GM19468 (cell line): Measurements from ENCODE around the gene PODN.

Experiments
- ATAC-seq: cut with Tn5 transposase; IDR thresholded peaks from one replicate; pipeline ENCODE4 v1.9.1; 2021; ENCODE audit warnings: mild to moderate bottlenecking, moderate library complexity, moderate number of reproducible peaks; ENCODE audit not compliant: unreplicated experiment; ENCODE audit errors: extremely low read depth

Gene PODN

GRCh38 chr1:53086491-53087070, 24.6 kb downstream of the PODN start:
- ATAC-seq: no peak

DNA sequence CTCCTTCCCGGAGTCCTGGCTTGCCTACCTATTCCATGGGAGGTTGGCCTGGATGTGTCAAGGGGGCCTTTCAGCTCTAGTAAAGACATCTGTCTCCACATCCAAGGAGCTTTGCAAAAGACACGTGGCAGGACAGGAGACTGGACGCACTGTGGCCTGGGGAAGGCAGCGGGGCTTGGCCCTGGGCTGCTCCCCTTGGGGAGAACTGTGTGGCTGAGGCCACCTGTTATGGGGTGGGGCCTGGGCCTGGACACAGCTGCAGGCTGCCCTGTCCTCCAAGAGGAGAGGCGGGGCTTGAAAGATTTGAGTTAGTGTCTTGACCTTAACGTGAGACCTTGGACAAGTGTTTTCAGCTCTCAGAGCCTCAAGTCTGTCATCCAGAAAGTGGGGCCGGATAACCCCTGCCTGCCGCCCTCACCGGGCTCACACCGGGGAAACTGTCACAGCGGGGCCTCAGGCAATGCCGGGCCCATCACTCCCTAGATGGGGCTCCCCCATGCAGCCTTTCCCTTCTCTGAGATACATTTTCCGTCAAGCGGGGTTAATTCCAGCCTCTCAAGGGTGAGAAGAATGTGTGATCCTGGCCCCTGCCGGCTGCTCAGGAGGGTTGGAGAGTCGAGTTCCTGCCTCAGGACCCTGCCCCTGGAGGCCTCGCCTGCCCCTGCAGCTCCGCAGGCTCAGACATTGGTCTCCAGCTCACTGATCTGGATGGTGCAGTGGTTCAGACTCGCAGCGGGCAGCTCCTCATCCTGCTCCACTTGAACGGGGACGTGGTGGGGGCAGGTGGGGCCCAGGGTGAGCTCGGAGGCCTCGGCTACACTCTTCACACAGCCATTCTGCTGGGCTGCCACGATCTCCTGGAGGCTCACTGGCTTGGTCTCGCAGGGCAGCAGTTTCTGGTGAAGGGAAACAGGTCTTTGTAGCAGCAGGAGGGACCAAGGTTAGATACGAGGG, 25.6 kb downstream of the PODN start:
- no peak for ATAC-seq

DNA sequence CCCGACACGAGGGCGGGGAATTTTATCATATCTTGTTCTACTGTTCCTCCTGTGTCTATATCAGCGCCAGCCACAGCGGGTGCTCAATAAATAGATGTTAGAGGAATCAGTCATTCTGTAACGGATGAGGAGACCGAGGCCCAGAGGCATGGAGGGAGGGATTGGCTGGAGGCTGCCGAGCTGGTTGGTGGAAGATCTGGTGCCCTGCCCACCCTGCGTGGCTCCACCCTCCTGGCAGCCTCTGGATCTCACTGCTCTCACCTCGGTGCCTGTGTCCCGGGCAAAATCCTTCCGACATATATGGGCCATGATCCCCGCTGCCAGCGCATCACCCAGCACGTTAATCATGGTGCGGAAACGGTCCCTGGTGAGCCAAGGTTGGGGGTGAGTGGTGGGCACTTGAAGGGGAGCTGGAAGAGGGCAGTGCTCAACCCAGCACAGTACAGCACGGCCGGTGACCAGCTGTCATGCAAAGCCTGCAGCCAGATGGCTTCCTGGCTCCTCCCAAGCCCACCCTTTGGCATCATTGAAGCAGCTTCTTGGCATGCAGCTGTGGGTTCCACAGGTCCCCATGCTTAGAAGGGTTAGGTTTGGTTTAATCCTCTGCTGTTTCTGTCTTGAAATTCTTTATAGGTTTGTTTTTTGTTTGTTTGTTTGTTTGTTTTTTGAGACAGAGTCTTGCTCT, 26.7 kb downstream of the PODN start:
- no peak for ATAC-seq

GRCh38 chr1:53089478-53090226, 27.6 kb downstream of the PODN start:
- ATAC-seq: no peak

DNA sequence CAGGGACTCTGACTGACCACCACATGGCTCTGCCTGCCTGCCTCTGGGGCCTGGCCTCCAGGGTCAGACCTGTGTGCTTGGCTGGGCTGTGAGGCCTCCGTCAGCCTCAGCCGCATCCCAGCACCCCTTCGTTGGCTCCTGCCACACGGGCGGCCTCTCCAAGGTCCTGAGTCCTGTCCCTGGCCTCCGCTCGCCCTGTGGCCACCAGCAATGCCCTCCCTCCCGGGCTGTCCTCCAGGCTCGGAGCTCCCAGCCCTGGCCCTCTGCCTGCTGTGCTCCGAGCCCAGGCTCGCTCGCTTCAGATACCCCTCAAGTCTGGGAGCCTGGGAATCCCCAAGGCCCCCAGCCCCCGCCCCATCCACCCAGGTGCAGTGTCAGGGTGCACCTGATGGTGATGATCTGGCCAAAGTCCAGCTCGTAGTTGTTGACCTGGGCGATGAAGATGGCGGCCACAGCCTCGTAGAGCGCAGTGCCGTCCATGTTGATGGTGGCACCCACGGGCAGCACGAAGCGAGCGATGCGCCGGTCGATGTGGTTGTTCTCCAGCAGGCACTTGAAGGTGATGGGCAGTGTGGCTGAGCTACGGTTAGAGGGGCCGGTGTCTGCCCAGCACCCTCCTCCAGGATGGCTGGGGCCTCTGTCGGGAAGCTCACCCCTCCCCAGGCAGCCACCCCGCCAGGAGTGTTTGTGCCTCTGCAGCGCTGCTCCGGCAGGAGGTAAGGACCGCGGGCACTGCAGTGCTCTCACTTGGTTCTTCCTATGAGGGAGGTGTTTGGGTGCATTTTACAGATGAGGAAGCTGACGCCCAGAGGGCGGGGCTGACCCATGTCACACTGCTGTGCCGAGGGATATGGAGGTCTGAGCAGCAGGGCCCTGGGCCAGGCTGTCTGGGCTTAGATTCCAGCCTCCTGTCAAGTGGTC, 28.5 kb downstream of the PODN start:
- ATAC-seq: no peak

- ATAC-seq: no peak
Observed at GRCh38 chr1:53091841-53092645, 30.0 kb downstream of the PODN start.

DNA sequence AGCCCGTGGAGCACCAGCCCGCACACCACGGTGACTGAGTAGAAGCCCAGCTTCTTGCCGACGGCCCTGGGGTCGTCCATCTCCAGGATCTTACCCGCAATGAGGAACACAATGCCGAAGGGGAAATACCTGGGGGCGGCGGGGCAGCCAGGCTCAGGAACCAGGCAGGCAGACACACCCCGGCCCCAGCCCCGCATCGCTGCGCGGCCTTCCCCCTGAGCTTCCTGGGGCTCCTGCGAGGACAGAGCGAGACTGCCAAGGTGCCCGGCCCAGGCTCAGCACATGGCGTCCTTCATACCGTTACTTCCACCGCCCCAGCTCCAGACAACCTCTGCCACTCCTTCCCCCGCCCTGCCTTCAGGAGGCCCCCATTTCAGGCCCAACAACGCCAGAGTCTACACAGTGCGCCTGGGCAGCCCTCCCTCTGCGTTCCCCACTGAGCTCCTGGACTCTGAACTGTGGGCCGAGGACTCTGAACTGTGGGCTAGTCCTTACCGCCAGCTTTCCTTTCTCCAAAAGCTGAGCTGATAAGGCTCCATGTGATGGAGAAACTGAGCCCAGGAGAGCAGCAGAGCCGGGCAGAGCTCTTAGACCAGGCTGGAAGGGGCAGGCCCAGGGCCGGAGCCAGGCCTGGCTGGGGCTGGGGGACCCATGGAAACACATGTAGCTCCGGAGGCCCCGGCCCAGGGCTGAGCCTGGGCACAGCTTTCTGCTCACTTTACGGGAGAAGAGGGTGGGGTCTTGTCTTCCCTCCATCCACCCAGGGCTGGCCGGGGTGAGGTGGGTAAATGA, 30.8 kb downstream of the PODN start:
- no peak for ATAC-seq

DNA sequence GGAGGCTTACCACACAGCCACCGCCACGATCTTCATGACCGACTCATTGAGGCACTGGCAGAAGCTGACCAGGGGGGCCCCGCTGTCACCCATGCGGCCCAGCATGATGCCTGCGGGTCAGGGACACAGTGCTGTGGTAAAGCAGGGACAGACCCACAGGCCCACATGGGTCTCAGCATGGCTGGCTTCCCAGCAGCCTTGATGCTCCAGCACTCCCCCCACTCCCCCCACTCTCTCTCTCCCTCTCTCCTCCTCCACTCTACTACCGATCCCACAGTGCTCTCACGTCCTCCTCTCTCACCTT, 31.4 kb downstream of the PODN start:
- no peak for ATAC-seq

GRCh38 chr1:53093778-53094532, 31.9 kb downstream of the PODN start:
- no peak for ATAC-seq

- no peak for ATAC-seq
Observed at GRCh38 chr1:53094533-53094919, 32.5 kb downstream of the PODN start.

- ATAC-seq: no peak
Observed at GRCh38 chr1:53104289-53104913, 42.4 kb downstream of the PODN start.

DNA sequence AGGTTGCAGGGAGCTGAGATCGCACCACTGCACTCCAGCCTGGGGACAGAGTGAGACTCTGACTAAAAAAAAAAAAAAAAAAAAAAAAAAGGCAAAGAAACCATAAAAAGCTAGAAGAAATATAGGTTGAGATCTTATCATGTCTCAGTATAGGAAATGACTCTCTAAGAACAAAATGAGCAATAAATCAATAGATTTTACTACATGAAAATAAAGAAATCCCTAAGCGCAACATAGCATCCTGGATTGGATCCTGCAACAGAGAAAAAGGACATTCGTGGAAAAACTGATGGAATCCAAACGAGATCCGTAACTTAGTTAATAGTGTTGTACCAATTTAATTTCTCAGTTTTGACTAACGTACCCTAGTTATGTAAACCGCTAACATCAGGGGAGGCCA, 45.1 kb downstream of the PODN start:
- ATAC-seq: no peak

DNA sequence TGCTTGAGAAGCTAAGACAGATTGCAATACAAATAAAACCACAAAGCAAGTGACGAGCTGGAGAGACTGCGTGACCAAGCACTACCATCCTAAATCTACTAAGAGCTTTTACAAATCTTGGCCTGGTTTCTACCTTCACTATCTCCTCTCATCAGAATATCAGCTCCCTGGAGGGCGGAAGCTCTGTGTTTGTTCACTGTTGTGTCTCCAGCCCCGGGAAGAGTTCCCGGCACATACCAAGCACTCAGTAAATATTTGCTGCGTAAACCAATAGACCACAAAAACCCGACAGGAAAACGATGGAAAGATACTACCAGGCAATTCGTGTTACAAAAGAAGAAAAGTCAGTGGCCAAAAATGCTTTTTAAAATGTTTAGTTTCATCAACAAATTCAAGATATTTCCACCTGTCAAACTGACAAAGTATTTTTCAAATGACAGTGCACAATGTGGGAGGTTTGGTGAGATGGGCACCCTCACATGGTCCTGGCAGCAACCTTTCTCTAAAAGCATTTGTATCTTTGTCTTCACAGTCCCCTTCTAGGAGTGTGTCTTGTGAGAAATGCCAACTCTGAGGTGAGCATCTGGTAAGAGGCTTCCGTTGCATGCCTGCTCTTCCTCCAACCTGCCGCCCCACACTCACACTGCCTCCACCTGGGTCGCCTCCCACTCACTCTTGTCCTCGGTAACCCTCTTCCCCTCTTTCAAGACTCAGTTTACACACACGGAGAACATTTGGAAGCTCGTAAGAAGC, 45.7 kb downstream of the PODN start:
- ATAC-seq: no peak

DNA sequence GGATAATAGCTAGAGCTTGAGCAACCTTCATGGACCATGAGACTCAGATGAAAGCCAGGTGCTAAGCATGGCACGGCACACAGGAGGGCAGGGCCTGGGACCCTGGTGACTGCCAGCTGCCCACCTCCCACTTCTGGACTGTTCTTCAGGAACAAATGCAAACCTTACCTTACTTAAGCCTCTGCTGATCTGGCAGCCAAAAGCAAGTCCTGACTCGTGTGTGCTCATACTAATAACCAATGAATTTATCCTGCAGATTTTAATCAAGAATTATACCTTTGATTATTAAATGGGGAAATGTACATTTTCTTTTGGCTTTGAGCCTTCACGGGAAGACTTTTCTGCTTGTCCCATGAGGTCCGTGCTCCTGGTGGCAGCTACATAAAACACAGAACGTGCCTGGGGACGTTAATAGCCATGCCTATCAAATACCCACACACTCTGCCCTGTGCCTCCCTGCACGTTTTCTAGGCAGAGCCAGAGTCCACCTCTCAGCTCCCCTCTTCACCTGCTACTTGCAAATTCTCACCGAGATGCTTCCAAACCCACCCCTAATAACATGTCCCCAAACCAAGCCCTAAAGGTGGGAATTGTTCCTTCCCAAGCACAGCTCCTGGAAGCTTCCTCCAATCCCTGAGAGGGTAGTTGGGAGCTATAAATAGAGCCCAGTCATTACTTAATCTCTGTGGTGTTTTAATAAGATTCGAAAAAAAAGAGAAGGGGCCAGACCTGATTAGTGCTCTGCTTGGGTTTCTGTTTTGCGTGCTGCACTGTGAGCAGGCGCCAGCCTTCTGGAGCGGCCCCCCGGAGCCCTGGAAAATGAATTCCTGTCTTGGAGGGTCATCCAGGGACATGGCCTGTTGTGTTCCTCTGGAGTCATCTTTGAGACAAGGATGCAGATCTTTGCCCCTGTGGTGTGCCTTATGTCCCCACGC, 46.9 kb downstream of the PODN start:
- ATAC-seq: no peak

- no peak for ATAC-seq
Observed at GRCh38 chr1:53110370-53111072, 48.5 kb downstream of the PODN start.
